ENCODE data around the gene ATP5F1D.

DNA sequence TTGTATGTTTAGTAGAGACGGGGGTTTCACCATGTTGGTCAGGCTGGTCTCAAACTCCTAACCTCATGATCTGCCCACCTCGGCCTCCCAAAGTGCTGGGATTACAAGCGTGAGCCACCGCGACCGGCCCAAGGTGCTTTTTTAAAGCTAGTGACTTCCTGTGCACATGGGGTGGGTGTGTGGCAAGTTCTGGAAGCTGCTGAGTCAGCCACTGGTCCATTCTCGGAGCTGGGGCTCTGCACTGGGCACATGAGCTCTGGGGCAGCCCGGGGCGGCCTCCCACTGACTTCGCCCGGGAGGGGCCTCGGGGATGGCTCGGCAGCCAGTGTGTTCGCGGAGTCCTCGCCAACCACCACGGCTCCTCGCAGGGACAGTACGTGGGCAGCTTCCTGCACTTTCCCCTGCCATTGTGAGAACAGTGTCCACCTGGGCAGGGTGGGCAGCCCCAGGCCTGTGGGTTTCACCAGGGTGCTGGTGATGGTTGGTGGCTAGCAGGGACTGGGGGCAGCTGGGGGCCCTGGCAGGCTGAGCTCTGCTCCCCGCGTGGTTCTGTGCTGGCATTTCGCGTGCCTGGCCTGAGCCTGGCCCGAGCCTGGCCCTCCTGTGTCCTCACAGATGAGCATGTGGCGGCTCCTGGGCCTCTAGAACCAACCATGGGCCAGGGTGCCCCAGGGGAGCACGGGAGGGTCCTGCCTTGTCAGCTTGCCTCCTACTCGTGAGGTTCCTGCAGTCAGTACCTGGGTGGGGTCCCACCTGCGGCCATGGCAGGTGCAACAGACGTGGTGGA lies 15.9 kb upstream of the ATP5F1D start:
- no peak for TF ChIP-seq MYC (IDR thresholded peaks at IDR 0.05; ENCODE audit: low read depth, low read length)
- no peak for TF ChIP-seq POLR2A (IDR thresholded peaks at IDR 0.05; ENCODE audit: extremely low read depth, insufficient read length)
- TF ChIP-seq, protein P1, sequence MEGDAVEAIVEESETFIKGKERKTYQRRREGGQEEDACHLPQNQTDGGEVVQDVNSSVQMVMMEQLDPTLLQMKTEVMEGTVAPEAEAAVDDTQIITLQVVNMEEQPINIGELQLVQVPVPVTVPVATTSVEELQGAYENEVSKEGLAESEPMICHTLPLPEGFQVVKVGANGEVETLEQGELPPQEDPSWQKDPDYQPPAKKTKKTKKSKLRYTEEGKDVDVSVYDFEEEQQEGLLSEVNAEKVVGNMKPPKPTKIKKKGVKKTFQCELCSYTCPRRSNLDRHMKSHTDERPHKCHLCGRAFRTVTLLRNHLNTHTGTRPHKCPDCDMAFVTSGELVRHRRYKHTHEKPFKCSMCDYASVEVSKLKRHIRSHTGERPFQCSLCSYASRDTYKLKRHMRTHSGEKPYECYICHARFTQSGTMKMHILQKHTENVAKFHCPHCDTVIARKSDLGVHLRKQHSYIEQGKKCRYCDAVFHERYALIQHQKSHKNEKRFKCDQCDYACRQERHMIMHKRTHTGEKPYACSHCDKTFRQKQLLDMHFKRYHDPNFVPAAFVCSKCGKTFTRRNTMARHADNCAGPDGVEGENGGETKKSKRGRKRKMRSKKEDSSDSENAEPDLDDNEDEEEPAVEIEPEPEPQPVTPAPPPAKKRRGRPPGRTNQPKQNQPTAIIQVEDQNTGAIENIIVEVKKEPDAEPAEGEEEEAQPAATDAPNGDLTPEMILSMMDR (IDR thresholded peaks at IDR 0.05; ENCODE audit: low read depth, low read length), result no peak

All from NB4 (cell line).